A673 (cell line): ENCODE measurements around the gene CELSR3. TPM values are rescaled to one million over a fixed set of nuclear protein-coding genes. Genes with fewer than 3 reads are reported as not detected.

Experiments used
- BruUV-seq: library from RNA; stranded (reverse); fragments of 400-500 nt; replicated peaks from 2 replicates; lab custom pipeline; 2021; lab: Mats Ljungman, UMichigan
- CTCF ChIA-PET: fragments of 300-600 bp; sonication (Branson Sonifier 250); formaldehyde crosslinking; loops from one replicate; lab custom pipeline; 2022; ENCODE audit warnings: antibody characterized with exemption; lab: Charles Lee
- POLR2A ChIA-PET: fragments of 300-600 bp; sonication (Branson Sonifier 250); formaldehyde crosslinking; loops from one replicate; lab custom pipeline; 2022; ENCODE audit warnings: antibody characterized with exemption; ENCODE audit not compliant: low non-redundant PET; lab: Charles Lee
- DNase-seq: peaks from one replicate; pipeline ENCODE4 v3.0.0-alpha.2; 2015; ENCODE audit warnings: low spot score
- H3K27ac ChIP-seq: fragments of 200-600 bp; sonication (generic); 2 replicates; pipeline ENCODE4 v1.5.1; 2016; ENCODE audit warnings: mixed run types, low read depth, mild to moderate bottlenecking, mixed read lengths, antibody characterized with exemption, low read length; ENCODE audit not compliant: poor library complexity, severe bottlenecking
- H3K27me3 ChIP-seq: fragments of 200-600 bp; sonication (generic); replicated peaks from 2 replicates; pipeline ENCODE4 v1.6.1; 2017; ENCODE audit warnings: mixed run types, low read depth, mild to moderate bottlenecking, mixed read lengths, antibody characterized with exemption, low read length; ENCODE audit not compliant: insufficient read depth, poor library complexity
- H3K36me3 ChIP-seq: fragments of 200-600 bp; sonication (generic); 2 replicates; pipeline ENCODE4 v1.6.1; 2016; ENCODE audit warnings: mixed run types, mild to moderate bottlenecking, mixed read lengths, antibody characterized with exemption, low read length; ENCODE audit not compliant: insufficient read depth, poor library complexity, severe bottlenecking
- H3K4me1 ChIP-seq: fragments of 200-600 bp; sonication (generic); 2 replicates; pipeline ENCODE4 v1.6.1; 2017; ENCODE audit warnings: mixed run types, mild to moderate bottlenecking, mixed read lengths, antibody characterized with exemption, low read length; ENCODE audit not compliant: insufficient read depth, poor library complexity, severe bottlenecking
- H3K4me3 ChIP-seq: fragments of 200-600 bp; sonication (generic); 2 replicates; pipeline ENCODE4 v1.5.1; 2016; ENCODE audit warnings: low read depth, mixed run types, mild to moderate bottlenecking, mixed read lengths, low read length; ENCODE audit not compliant: poor library complexity, severe bottlenecking
- H3K9me3 ChIP-seq: fragments of 200-600 bp; sonication (generic); 2 replicates; pipeline ENCODE4 v1.6.1; 2016; ENCODE audit warnings: mixed run types, low read depth, mild to moderate bottlenecking, mixed read lengths, antibody characterized with exemption, low read length; ENCODE audit not compliant: poor library complexity, severe bottlenecking
- EZH2 ChIP-seq: fragments of 200-600 bp; sonication (generic); IDR thresholded peaks from 2 replicates; pipeline ENCODE4 v1.6.1; 2017; ENCODE audit warnings: borderline replicate concordance, low read depth, mild to moderate bottlenecking, mixed read lengths, antibody characterized with exemption, low read length; ENCODE audit not compliant: poor library complexity, severe bottlenecking
- intact Hi-C: fragments of 100-400 bp; cut with micrococcal nuclease; formaldehyde crosslinking; loops from one replicate; pipeline ENCODE4 v1.10.0; 2022; ENCODE audit not compliant: unreplicated experiment
- total RNA-seq: library from RNA; stranded (reverse); gene quantifications from 2 replicates; pipeline ENCODE4 v1.2.3, GENCODE V29; 2021
- TF ChIP-seq, protein P1 (sequence below): fragments of 300-800, 200-600 bp; sonication (generic); conservative IDR thresholded peaks from 2 replicates; pipeline ENCODE4 v1.5.1; 2017; ENCODE audit warnings: low read depth, mild to moderate bottlenecking, antibody characterized with exemption, low read length, moderate library complexity, mixed read lengths

Gene CELSR3
- total RNA-seq, 1 experiment from 2014 or later = 1.2 TPM

DNA sequence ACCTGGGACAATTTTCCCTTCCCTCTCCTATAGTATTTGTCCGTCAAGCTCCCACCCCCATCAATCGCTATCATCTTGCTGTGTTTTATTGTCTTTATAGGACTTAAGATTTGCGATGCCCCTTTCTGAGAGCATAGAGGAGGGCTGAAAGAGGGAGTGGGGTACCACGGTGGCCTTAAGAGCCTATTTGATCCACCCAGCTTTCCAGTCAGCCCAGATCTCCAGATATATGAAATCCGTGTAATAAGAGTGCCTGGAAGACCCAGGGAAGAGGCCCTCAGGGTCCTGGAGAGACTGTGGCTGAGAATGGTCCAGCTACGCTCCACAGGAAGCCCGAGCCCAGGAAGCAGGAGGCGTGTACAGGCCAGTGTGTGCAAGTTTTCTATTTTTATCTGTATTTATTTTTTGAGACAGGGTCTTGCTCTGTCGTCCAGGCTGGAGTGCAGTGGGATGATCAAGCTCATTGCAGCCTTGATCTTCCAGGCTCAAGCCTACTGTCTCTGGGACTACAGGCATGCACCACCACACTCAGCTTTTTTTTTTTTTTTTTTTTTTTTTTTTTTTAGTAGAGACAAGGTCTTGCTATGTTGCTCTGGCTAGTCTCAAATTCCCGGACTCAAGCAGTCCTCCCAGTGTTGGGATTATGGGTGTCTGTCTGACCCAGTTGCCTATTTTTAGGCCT is 24.0 kb upstream of the CELSR3 start:
- Histone ChIP-seq H3K9me3 (no peaks in the 10 kb centered on the region), H3K27me3 (no peaks in the 10 kb centered on the region), H3K27ac (no peak overlapping the region), H3K4me1 (peaks cover 16% of the 10 kb centered on the region), H3K36me3 (peaks cover 17% of the 10 kb centered on the region), H3K4me3 (peak overlapping the region; percentile 71)
- TF ChIP-seq EZH2 = no peak
- TF ChIP-seq, protein P1, sequence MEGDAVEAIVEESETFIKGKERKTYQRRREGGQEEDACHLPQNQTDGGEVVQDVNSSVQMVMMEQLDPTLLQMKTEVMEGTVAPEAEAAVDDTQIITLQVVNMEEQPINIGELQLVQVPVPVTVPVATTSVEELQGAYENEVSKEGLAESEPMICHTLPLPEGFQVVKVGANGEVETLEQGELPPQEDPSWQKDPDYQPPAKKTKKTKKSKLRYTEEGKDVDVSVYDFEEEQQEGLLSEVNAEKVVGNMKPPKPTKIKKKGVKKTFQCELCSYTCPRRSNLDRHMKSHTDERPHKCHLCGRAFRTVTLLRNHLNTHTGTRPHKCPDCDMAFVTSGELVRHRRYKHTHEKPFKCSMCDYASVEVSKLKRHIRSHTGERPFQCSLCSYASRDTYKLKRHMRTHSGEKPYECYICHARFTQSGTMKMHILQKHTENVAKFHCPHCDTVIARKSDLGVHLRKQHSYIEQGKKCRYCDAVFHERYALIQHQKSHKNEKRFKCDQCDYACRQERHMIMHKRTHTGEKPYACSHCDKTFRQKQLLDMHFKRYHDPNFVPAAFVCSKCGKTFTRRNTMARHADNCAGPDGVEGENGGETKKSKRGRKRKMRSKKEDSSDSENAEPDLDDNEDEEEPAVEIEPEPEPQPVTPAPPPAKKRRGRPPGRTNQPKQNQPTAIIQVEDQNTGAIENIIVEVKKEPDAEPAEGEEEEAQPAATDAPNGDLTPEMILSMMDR = no peak
- no TSS peak for BruUV-seq
- intact Hi-C loops = no loop called here
- DNase-seq = no peak
- POLR2A ChIA-PET = no interaction called here
- CTCF ChIA-PET = interaction anchor here (0.7 kb wide), 1 partner anchor 25 kb away, joined by 3 read pairs; no protein-coding TSS in a partner anchor

DNA sequence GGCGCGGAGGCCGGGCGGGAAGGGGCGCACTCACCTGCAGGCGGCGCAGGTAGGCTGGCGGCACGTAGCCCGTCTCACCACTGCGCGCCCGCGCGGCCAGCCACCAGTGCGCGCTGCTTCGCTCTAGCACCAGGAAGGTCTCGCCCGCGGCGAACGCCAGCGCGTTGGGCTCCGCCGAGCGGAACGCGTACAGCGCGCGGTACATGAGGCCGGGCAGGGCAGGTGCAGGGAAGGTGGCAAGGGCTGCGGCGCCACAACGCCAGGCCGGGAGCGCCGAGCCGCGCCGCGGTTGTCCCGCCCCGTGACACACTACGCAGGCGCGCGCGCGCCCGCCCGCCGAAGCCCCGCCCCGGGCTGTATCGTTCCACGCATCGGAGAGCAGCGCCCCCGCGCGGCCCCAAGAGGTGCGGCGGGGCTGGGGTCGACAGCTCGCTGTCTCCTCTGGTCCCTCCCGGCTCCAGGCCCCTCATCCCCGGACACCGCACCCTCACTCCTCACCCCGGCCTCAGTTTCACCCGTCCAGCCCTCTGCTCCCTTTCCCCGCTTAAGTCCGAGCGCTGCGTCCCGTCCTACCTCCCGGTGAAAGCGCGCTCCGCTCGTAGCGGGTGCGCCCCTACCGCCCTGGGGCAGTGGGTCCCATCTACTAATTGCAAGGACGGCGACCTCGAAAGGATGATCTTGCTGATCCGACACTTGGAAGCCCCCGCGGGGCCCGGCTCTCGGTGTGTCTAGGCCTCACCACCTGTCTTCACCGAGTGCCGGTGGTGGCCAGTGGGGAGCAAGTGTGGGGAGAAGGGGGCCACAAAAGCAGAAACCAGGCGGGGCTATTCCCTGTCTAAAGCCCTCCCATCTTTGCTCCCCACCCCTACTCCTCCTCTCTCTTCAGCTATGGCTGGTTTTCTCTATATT is 23.2 kb upstream of the CELSR3 start, which contains the start of gene NCKIPSD:
Gene NCKIPSD, minus strand, starts transcription at position 313 of the 909 bp plus-strand sequence. Its CDS starts 108 bp downstream, at position 205.
- peaks cover 14% of the 10 kb centered on the region for H3K36me3 ChIP-seq
- peak within 1 kb of the TSS; percentile 74 for H3K27ac ChIP-seq
- no peaks in the 10 kb centered on the region for H3K27me3 ChIP-seq
- no TSS peak for BruUV-seq
- peak; percentile 75 for DNase-seq
- H3K4me3 ChIP-seq = peak within 1 kb of the TSS; percentile 71
- peaks cover 16% of the 10 kb centered on the region for H3K4me1 ChIP-seq
- H3K9me3 ChIP-seq = no peaks in the 10 kb centered on the region
- TF ChIP-seq, protein P1 = peak; percentile 56
- no peak for TF ChIP-seq EZH2
- POLR2A ChIA-PET = no interaction called here
- intact Hi-C loops = no loop called here
- CTCF ChIA-PET = interaction anchor here (0.7 kb wide), 1 partner anchor 24 kb away, joined by 3 read pairs; no protein-coding TSS in a partner anchor

DNA sequence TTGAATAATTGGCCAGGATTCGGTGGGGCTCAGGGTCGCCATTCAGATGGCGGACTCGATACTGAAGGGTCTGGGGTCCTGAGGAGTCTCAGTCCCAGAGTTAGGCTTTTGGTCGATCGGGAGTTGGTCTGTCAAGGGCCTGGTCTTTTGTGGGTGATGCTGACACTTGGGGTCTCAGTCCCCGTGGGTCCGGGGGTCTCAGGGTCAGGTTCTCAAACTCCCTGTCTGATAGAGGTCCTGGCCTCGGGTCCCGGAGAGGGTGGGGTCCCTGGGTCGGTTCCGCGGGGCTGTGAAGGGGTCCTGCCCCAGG is 22.6 kb upstream of the CELSR3 start:
- CTCF ChIA-PET = no interaction called here
- Histone ChIP-seq H3K27me3 (no peaks in the 10 kb centered on the region), H3K27ac (peak overlapping the region; percentile 74), H3K4me1 (peaks cover 16% of the 10 kb centered on the region), H3K4me3 (peak overlapping the region; percentile 71), H3K9me3 (no peaks in the 10 kb centered on the region), H3K36me3 (peaks cover 14% of the 10 kb centered on the region)
- no peak for DNase-seq
- intact Hi-C loops = no loop called here
- TF ChIP-seq, protein P1 = no peak
- TF ChIP-seq EZH2 = no peak
- POLR2A ChIA-PET = no interaction called here
- BruUV-seq = no TSS peak
